BE2C (cell line): ENCODE results near the gene EPHB2.
"Not testable (repeated sequence)": the region's sequence is repeated elsewhere in the genome, so short reads cannot be mapped to it uniquely, and the experiment has no call there.

ENCODE experiments used
- DNase-seq: peaks from one replicate; pipeline ENCODE4 v3.0.0-alpha.2; 2020
- H3K27me3 ChIP-seq: fragments of 250-450 bp; sonication (Bioruptor Pico); 2 replicates; pipeline ENCODE4 v1.5.1; 2020; ENCODE audit warnings: mild to moderate bottlenecking
- H3K36me3 ChIP-seq: fragments of 250-450 bp; sonication (Bioruptor Pico); 2 replicates; pipeline ENCODE4 v1.5.1; 2020; ENCODE audit warnings: mild to moderate bottlenecking
- H3K4me1 ChIP-seq: fragments of 250-450 bp; sonication (Bioruptor Pico); 2 replicates; pipeline ENCODE4 v1.5.1; 2020
- H3K4me3 ChIP-seq: 2 replicates; pipeline ENCODE4 v1.5.1; 2011; ENCODE audit warnings: low read depth, low read length
- H3K9me3 ChIP-seq: fragments of 250-450 bp; sonication (Bioruptor Pico); 2 replicates; pipeline ENCODE4 v1.5.1; 2020
- TF ChIP-seq, protein P1 (sequence below): IDR thresholded peaks from 2 replicates; pipeline ENCODE4 v1.5.1; 2012; ENCODE audit warnings: mild to moderate bottlenecking, low read depth, low read length

The EPHB2 gene

DNA sequence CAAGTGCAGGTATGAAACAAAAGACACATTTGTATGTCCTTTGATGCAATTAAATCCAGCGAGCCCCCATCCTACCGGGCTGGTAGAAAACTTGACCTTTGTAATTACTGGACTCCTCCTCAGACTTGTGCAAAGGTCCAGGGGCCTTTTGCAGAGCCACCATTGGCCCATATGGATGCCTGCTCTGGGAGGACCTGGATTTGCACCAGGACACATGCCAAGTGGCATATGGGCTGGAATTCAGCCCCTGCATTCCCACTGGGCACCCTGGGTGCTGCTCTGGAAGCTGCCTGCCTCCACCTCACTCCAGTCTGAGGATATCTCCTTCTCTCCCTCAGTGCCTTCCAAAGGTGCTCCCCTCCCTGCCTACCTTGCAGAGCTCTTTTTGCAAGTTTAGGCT, 226.0 kb downstream of the EPHB2 start:
- TF ChIP-seq, protein P1, sequence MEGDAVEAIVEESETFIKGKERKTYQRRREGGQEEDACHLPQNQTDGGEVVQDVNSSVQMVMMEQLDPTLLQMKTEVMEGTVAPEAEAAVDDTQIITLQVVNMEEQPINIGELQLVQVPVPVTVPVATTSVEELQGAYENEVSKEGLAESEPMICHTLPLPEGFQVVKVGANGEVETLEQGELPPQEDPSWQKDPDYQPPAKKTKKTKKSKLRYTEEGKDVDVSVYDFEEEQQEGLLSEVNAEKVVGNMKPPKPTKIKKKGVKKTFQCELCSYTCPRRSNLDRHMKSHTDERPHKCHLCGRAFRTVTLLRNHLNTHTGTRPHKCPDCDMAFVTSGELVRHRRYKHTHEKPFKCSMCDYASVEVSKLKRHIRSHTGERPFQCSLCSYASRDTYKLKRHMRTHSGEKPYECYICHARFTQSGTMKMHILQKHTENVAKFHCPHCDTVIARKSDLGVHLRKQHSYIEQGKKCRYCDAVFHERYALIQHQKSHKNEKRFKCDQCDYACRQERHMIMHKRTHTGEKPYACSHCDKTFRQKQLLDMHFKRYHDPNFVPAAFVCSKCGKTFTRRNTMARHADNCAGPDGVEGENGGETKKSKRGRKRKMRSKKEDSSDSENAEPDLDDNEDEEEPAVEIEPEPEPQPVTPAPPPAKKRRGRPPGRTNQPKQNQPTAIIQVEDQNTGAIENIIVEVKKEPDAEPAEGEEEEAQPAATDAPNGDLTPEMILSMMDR, result no peak

DNA sequence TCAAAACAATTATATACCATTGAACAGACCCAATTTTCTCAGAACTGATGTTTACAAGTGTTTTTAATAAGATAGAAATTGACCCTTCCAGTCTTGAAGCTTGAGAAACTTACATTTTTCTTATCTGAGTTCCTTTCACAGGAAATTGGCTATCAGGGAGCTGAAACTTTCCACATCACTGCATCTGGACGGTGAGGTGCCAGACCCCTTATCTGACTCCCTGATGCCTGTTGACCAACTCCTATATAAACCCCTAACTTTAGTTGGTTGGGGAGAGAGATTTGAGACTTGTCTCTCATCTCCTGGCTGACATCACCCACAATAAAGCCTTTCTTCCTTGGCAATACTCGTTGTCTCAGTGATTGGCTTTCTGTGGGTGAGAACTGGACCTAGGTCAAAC, 230.6 kb downstream of the EPHB2 start:
- H3K36me3 ChIP-seq, result no peaks in the 10 kb centered on the region
- TF ChIP-seq, protein P1, result no peak
- H3K9me3 ChIP-seq, result no peaks in the 10 kb centered on the region
- H3K4me3 ChIP-seq, result no peak overlapping the region
- no peak for DNase-seq
- no peaks in the 10 kb centered on the region for H3K27me3 ChIP-seq
- no peaks in the 10 kb centered on the region for H3K4me1 ChIP-seq

More for the DNA sequence above, 226.0 kb downstream of the EPHB2 start:
- no peaks in the 10 kb centered on the region for H3K4me1 ChIP-seq
- no peaks in the 10 kb centered on the region for H3K27me3 ChIP-seq
- H3K4me3 ChIP-seq, result no peak overlapping the region
- H3K36me3 ChIP-seq, result no peaks in the 10 kb centered on the region
- no peak for DNase-seq
- H3K9me3 ChIP-seq, result no peaks in the 10 kb centered on the region

DNA sequence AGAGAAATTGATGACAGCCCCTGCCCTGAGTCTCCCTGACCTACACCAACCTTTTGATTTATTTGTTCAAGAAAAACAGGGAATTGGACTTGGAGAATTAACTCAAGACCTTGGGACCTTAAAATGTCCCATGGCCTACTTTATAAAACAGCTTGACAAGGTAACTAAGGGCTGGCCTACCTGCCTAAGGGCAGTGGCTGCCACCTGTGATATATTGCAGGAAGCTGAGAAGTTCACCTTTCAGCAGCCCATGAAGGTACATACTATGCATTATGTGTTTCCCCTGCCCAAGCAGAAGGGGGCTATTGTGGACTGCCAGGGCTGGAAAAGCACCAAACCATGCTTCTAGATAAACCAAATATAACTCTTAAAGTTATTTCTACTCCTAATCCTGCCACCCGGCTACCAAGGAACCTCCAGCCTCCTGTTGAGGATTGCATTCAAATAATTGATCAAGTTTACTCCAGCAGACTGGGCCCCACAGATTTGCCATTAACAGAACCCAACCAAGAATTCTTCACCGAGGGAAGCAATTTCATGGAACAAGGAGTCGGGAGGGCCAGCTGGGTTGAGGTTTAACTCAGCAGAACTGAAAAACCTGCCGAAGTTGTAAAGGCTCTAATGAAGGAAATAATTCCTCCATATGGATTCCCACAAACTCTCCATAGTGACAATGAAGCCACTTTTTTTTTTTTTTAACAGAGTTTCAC, 233.9 kb downstream of the EPHB2 start:
- no peaks in the 10 kb centered on the region for H3K9me3 ChIP-seq
- H3K4me1 ChIP-seq, result no peaks in the 10 kb centered on the region
- H3K4me3 ChIP-seq, result no peak overlapping the region
- H3K36me3 ChIP-seq, result no peaks in the 10 kb centered on the region
- TF ChIP-seq, protein P1, result no peak
- no peaks in the 10 kb centered on the region for H3K27me3 ChIP-seq
- DNase-seq, result no peak

DNA sequence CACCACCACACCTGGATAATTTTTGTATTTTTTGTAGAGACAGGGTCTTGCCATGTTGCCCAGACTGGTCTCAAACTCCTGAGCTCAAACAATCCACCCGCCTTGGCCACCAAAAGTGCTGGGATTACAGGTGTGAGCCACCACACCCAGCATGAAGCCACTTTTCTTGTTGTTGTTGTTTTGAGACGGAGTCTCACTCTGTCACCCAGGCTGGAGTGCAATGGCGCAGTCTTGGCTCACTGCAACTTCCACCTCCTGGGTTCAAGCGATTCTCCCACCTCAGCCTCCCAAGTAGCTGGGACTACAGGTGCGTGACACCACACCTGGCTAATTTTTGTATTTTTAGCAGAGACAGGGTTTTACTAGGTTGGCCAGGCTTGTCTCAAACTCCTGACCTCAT, 234.5 kb downstream of the EPHB2 start:
- H3K4me3 ChIP-seq, result not testable (repeated sequence)

DNA sequence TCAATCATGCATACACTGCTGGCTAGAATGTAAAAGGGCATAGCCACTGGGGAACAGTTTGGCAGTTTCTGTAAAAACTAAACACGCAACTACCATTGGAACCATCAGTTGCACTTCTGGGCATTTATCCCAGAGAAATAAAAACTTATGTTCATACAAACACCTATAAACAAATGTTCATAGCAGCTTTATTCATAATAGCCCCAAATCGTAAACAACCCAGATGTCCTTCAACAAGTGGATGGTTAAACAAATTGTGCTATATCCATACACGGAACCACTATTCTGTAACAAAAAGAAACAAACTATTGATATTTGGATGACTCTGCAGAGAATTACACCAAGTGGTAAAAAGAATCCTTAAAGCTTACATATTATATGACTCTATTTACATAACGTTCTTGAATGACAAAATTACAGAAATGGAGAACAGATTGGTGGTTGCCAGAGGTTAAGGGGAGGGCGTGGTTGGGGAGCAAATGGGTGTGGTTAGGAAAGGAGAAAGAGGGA, 239.2 kb downstream of the EPHB2 start:
- Histone ChIP-seq H3K4me3 (no peak overlapping the region), H3K27me3 (peaks cover 18% of the 10 kb centered on the region), H3K4me1 (no peaks in the 10 kb centered on the region), H3K36me3 (no peaks in the 10 kb centered on the region), H3K9me3 (no peaks in the 10 kb centered on the region)
- no peak for DNase-seq
- TF ChIP-seq, protein P1, result no peak

More for the DNA sequence above, 234.5 kb downstream of the EPHB2 start:
- DNase-seq, H3K9me3 ChIP-seq, H3K27me3 ChIP-seq, H3K4me1 ChIP-seq, H3K36me3 ChIP-seq: not testable (repeated sequence)

DNA sequence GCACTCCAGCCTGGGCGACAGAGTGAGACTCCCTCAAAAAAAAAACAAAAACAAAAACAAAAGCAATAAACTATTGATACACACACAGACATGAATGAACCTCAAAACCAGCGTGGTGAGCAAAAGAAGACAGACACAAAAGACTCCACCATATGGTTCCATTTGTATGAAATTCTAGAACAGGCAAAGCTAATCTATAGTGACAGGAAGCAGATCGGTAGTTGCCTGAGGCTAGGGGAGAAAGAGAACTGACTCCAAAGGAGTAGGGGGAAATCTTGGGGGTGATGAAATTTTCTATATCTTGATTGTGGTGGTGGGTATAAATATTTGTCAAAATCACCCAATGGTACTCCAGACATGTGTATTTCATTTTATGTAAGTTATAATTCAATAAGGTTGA, 241.2 kb downstream of the EPHB2 start:
- no peaks in the 10 kb centered on the region for H3K4me1 ChIP-seq
- peaks cover 18% of the 10 kb centered on the region for H3K27me3 ChIP-seq
- no peak for DNase-seq

More for the DNA sequence above, 241.2 kb downstream of the EPHB2 start:
- TF ChIP-seq, protein P1, result no peak
- Histone ChIP-seq H3K36me3 (no peaks in the 10 kb centered on the region), H3K4me3 (no peak overlapping the region), H3K9me3 (no peaks in the 10 kb centered on the region)
